GM12872 (cell line): ENCODE measurements around the gene ZBTB7C.

Experiments
- TF ChIP-seq, protein P1 (sequence below): IDR thresholded peaks from 3 replicates; pipeline ENCODE4 v1.5.1; 2011; ENCODE audit warnings: low read depth, mild to moderate bottlenecking, low read length, moderate library complexity; ENCODE audit not compliant: insufficient read depth

Gene ZBTB7C

DNA sequence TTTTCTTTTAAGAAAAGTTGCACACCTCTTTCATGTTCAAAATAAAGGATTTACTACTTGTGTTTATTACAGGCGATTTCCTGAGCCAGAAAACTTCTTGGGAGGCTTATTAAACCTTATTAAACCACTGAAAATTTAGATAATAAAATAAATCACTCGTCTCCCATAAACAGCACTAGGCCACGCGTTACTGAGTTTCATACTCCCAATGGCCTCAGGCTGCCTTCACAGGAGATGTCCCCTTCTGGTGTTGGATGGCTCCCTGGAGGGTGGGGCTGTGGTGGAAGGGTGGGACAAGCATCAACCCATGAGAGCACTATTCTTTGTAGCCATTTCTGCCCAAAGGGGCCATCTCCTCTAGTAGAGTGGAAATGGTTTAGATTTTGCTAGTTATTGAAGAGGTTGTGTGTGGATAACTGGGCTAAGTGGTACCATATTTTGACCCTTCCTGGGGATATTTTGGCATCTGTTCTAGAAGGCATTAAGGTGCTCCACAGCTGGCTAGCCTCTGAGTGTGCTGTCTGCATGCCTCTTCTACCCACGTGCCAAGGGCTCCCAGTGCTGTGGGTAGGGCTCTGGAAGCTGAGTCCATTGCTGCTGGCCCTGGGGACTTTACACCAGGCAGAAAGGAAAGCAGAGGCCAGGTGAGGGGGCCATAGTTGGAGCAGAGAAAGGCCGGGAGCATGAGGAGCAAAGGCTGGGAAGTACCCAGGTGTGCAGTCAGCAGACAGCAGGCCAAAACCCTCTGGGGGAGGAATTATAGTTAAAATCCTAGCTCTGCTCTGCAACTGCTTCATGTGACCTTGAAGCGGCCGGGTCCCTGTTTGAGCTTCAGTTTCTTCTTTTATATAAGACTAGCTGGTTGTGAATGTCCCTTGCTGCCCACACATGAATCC lies 357.0 kb downstream of the ZBTB7C start:
- TF ChIP-seq, protein P1, sequence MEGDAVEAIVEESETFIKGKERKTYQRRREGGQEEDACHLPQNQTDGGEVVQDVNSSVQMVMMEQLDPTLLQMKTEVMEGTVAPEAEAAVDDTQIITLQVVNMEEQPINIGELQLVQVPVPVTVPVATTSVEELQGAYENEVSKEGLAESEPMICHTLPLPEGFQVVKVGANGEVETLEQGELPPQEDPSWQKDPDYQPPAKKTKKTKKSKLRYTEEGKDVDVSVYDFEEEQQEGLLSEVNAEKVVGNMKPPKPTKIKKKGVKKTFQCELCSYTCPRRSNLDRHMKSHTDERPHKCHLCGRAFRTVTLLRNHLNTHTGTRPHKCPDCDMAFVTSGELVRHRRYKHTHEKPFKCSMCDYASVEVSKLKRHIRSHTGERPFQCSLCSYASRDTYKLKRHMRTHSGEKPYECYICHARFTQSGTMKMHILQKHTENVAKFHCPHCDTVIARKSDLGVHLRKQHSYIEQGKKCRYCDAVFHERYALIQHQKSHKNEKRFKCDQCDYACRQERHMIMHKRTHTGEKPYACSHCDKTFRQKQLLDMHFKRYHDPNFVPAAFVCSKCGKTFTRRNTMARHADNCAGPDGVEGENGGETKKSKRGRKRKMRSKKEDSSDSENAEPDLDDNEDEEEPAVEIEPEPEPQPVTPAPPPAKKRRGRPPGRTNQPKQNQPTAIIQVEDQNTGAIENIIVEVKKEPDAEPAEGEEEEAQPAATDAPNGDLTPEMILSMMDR: no peak

DNA sequence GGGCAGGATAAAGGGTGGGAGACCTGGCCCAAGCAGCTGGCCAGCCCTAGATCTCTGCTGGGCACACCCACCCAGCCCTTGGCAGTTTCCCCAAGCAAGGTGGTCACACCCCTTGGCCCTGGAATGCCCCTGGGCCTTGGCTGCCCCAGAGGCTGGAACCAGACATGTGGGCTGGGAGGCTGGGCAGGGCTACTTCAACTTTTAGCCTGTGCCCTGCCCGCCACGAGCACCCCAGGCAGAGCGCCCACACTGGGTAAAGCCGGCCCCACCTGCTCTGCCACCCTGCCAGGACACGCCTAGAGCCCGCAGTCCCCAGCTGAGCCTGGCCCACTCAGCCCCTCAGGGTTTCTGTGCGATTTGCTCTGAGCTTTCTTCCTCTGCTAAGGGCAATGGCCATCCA lies 359.0 kb downstream of the ZBTB7C start:
- TF ChIP-seq, protein P1: no peak

DNA sequence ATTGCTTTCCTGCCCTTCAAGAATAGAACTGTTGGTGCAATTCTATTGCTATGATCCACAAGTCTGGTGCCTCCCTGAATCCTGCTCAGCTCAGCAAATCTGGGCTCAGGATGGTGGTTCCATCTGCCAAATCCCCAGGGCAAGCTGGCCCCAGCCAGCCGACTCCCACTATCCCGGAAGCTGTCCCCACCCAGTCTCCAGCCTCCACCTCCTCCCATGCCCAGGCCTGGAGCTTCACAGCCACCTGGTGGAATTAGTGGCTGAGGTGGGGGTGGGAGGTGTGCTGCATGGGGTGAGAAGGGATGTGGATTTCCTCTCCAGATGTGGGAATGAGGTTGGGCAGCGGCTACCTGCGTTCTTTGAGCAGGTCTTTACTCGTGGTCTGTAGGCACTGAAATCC lies 359.4 kb downstream of the ZBTB7C start:
- TF ChIP-seq, protein P1: no peak

DNA sequence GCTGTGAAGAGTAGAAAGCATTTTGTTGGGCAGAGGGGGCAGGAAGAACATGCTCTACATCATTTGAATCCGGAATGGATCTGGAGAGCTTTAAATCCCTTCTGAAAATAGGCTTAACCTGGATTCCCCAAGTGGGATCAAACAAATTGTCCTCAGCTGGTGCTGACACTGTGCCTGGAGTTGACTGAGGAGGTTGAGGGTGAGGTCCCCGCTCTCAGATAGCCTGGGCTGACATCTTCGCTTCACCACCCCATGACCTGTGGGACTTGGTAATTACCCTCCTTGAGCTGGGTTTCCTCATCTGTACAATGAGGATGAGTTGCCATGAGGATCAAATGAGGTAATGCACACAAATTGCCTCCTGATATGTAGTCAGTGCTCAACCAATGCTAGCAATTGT lies 360.9 kb downstream of the ZBTB7C start:
- TF ChIP-seq, protein P1: no peak

GRCh38 chr18:48046843-48047242 lies 362.3 kb downstream of the ZBTB7C start:
- TF ChIP-seq, protein P1: no peak

DNA sequence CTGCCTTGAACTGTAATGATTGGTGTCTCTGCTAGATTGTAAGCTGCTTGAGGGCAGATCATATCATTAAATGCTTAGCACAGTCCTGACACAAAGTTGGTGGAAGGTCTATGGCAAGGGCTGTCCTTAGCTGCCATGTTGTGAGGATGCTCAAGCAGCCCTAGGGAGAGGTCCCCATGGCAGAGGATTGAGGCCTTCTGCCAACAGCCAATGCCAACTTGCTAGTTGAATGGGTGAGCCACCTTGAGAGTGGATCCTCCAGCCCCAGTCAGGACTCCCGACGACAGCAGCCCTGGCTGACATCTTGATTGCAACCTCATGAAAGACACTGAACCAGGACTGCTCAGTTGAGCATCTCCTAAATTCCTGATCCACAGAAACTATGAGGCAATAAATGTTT lies 363.4 kb downstream of the ZBTB7C start:
- TF ChIP-seq, protein P1: no peak

DNA sequence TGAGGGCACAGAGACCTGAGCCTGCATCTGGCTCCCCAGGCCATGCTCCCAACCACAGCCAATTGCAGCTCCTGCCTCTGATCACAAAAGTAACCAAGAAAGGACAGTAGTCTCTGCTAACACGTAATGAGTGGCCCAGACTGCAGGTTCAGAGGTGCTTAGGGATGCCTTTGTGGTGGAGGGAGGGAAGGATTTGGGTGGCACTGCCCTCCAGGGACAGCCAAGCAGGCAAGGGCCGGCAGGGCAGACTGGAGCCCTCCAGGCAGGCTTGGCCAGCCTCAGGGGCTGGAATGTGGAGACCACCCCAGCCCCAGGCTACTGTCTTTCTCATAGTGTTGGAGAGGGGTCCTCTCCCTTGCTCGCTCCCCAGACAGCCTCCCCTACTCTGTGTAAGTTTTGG lies 364.2 kb downstream of the ZBTB7C start:
- TF ChIP-seq, protein P1: no peak
